Measurements from ENCODE around the gene DOK3.

DOK3 gene

GRCh38 chr5:177469750-177470525 lies 39.7 kb downstream of the DOK3 start:
- TF ChIP-seq, protein P1, sequence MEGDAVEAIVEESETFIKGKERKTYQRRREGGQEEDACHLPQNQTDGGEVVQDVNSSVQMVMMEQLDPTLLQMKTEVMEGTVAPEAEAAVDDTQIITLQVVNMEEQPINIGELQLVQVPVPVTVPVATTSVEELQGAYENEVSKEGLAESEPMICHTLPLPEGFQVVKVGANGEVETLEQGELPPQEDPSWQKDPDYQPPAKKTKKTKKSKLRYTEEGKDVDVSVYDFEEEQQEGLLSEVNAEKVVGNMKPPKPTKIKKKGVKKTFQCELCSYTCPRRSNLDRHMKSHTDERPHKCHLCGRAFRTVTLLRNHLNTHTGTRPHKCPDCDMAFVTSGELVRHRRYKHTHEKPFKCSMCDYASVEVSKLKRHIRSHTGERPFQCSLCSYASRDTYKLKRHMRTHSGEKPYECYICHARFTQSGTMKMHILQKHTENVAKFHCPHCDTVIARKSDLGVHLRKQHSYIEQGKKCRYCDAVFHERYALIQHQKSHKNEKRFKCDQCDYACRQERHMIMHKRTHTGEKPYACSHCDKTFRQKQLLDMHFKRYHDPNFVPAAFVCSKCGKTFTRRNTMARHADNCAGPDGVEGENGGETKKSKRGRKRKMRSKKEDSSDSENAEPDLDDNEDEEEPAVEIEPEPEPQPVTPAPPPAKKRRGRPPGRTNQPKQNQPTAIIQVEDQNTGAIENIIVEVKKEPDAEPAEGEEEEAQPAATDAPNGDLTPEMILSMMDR (IDR thresholded peaks at IDR 0.05; ENCODE audit: borderline replicate concordance, insufficient read depth, low read depth, low read length), result no peak
- H3K4me3 ChIP-seq (ENCODE audit: low read depth, low read length), result no peak overlapping the region

DNA sequence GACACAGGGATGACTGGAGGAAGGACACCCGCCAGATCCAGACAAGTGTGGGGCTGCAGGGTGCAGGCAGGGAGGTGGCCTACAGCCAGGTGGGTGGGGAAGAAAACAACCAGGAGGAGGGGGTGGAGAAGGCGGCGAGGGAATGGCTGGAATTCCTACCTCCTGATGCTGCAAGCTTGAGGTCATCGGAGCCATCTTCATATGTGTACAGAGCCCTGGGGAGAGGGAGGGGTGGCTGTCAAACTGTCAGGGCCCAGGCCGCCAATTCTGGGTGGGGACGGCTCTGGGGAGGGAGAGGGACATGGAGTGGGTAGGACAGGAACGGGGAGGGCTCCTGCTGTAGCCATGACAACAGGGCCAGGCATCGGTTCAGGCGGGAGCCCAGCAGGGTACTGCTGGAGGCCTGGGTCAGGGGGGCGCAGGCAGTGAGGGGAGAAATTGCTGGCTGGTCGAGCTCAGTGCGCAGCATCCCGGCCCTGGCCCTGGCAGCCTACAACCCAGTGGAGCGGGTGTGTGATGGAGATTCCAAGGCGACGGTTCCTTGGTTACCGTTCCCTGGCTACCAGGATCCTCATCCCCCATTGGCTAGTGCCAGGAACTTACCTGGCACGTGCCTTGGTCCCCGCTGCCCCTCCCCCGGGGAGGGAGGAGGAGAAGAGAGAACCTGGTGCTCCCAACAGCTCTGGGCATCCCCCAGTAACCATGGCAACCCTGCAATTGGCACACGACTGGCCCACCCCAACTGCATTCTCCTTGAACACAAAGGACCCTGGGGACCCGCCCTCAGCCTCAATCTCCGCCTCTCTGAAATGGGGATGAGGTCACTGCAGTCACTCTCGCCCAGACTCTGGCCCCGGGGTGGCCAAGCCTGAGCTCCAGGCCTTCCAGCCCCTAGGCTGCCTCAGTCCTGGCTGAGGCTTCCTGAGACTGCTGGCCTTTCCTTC lies 40.7 kb downstream of the DOK3 start:
- TF ChIP-seq, protein P1 (IDR thresholded peaks at IDR 0.05; ENCODE audit: borderline replicate concordance, insufficient read depth, low read depth, low read length), result no peak

DNA sequence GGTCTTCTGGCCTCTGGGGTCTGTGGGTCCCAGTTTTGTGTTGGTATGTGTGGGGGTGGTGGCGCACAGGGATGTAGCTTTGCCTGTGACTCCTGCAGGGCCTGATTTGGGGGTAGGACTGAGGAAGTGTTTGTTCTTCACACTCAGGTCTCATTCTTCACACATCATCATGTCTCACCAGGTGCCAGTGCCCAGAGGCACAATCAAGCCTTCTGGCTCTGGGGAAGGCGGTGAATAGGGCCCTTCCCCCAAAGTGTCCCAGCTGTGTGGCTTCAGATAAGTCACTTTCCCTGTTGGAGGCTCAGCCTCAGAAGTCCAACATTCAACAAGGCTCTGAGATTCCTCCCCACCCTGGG lies 41.3 kb downstream of the DOK3 start:
- no peak overlapping the region for H3K4me3 ChIP-seq (ENCODE audit: low read depth, low read length)
- TF ChIP-seq, protein P1 (IDR thresholded peaks at IDR 0.05; ENCODE audit: borderline replicate concordance, insufficient read depth, low read depth, low read length), result no peak

More for the DNA sequence above, 40.7 kb downstream of the DOK3 start:
- no peak overlapping the region for H3K4me3 ChIP-seq (ENCODE audit: low read depth, low read length)

DNA sequence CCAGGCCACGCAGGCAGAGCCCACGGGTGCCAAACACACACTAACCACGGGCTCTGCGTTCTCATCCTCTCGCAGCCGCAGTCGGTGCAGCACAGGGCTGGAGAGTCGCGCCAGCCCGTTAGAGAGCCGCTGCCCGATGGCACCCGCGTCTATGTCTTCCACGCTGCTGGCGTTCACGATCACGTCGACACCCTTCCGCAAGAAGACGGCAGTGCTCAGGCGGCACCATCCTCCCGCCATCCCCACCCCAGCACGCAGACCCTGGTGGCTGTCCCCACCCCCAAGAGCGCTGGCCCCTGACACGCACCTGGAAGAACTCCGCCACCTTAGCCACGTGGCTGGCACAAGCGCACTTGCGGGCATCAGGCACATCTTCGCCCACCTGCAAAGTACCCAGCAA lies 42.2 kb downstream of the DOK3 start:
- TF ChIP-seq, protein P1 (IDR thresholded peaks at IDR 0.05; ENCODE audit: borderline replicate concordance, insufficient read depth, low read depth, low read length), result no peak
- no peak overlapping the region for H3K4me3 ChIP-seq (ENCODE audit: low read depth, low read length)

GRCh38 chr5:177466861-177467260 lies 42.8 kb downstream of the DOK3 start:
- TF ChIP-seq, protein P1 (IDR thresholded peaks at IDR 0.05; ENCODE audit: borderline replicate concordance, insufficient read depth, low read depth, low read length), result no peak
- no peak overlapping the region for H3K4me3 ChIP-seq (ENCODE audit: low read depth, low read length)

- TF ChIP-seq, protein P1 (IDR thresholded peaks at IDR 0.05; ENCODE audit: borderline replicate concordance, insufficient read depth, low read depth, low read length), result no peak
- H3K4me3 ChIP-seq (ENCODE audit: low read depth, low read length), result no peak overlapping the region
These were observed 44.6 kb downstream of the DOK3 start for GRCh38 chr5:177465044-177465443.
